Fibroblast of mammary gland (primary cell): ENCODE data around the gene PDE7B.
A peak's percentile ranks its signal among the peaks of the same experiment; 100 is the strongest.

Experiments
- DNase-seq: peaks from one replicate; pipeline ENCODE4 v3.0.0-alpha.2; 2010; ENCODE audit warnings: low read depth
- H3K4me3 ChIP-seq: 2 replicates; pipeline ENCODE4 v1.5.1; 2011; ENCODE audit warnings: low read depth, mild to moderate bottlenecking, low read length, moderate library complexity; ENCODE audit not compliant: control insufficient read depth
- TF ChIP-seq, protein P1 (sequence below): conservative IDR thresholded peaks from 2 replicates; pipeline ENCODE4 v1.5.1; 2011; ENCODE audit warnings: low read depth, low read length, inconsistent platforms; ENCODE audit not compliant: control insufficient read depth, insufficient read depth

The PDE7B gene

GRCh38 chr6:136030131-136030530 lies 178.6 kb downstream of the PDE7B start:
- TF ChIP-seq, protein P1, sequence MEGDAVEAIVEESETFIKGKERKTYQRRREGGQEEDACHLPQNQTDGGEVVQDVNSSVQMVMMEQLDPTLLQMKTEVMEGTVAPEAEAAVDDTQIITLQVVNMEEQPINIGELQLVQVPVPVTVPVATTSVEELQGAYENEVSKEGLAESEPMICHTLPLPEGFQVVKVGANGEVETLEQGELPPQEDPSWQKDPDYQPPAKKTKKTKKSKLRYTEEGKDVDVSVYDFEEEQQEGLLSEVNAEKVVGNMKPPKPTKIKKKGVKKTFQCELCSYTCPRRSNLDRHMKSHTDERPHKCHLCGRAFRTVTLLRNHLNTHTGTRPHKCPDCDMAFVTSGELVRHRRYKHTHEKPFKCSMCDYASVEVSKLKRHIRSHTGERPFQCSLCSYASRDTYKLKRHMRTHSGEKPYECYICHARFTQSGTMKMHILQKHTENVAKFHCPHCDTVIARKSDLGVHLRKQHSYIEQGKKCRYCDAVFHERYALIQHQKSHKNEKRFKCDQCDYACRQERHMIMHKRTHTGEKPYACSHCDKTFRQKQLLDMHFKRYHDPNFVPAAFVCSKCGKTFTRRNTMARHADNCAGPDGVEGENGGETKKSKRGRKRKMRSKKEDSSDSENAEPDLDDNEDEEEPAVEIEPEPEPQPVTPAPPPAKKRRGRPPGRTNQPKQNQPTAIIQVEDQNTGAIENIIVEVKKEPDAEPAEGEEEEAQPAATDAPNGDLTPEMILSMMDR = no peak
- H3K4me3 ChIP-seq = no peak overlapping the region
- peak; percentile 57 for DNase-seq

DNA sequence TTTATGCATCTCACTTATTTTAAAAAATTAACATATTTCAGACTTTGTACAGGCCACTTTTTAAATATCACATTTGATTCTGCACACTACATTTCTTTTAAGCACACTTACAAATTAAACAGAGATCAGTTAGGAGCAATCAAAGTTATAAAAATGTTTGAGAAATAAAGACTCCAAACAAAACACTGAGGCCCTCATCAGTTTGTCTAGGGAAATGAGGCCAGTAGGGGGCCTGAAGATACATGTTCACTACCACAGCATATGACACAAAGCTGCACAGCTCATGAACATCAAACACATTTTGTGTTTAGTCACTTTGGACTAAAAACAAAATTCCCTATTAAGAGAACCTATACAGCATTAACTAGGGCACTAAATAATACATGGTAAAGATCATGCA lies 180.5 kb downstream of the PDE7B start:
- TF ChIP-seq, protein P1 = peak; percentile 80
- H3K4me3 ChIP-seq = no peak overlapping the region
- DNase-seq = peak; percentile 83

DNA sequence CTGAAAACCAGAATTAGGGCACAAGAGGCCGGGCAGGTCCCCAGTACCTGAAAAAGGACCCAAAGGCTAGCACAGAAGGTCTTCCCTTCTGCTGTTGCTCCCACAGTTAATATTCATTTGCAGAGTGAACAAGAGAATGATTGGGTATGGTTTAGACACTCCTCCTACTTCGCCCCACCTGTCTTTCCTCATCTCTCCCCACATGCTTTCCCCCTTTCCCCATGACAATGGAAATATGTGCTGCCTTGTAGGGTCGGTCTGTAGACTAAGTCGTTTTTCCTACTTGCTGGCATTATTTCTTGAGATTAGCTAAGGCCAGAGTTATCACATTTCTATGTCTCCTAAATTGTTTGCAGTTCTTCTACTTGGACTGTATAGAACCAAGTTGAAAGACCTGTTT lies 181.9 kb downstream of the PDE7B start:
- H3K4me3 ChIP-seq = no peak overlapping the region
- DNase-seq = no peak
- TF ChIP-seq, protein P1 = no peak

DNA sequence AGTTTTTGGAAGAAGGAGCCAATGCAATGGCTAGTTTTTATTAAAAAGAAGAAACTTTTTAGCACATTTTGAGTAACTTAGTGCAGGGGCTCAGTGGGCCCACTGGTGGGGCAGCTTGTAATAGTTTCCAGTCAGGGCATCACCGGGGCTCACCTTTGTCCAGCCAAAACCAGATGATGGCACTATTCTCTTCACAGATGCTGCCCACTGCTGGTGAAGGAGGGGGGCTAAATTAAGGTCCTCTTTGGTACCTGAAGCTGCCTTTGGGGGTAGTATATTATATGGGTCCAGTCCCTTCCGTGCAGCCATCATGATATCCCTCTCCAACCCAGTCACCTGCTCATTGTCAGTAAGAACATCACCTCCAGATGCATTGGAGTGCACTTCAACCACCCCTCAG lies 182.9 kb downstream of the PDE7B start:
- TF ChIP-seq, protein P1 = no peak

GRCh38 chr6:136035378-136036070 lies 184.0 kb downstream of the PDE7B start:
- TF ChIP-seq, protein P1 = no peak
- DNase-seq = peak; percentile 72
- no peak overlapping the region for H3K4me3 ChIP-seq

More for the DNA sequence above, 182.9 kb downstream of the PDE7B start:
- H3K4me3 ChIP-seq = no peak overlapping the region
- DNase-seq = no peak

DNA sequence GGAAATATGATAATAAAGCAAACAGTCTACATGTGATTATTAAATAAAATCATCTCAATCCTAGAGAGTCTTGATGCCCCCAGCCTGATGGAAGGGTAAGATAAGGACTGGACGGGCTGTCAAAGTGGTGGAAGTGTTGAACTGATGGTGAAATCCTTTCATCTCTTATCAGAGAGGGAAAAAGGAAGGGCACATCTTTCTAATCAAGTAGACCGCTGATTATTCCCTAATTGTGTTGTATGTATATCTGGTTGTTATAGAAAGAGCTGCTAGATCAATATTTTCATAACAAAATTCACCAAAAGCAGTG lies 184.5 kb downstream of the PDE7B start:
- no peak overlapping the region for H3K4me3 ChIP-seq
- TF ChIP-seq, protein P1 = no peak
- DNase-seq = no peak

GRCh38 chr6:136036601-136037000 lies 185.1 kb downstream of the PDE7B start:
- peak; percentile 30 for DNase-seq
- TF ChIP-seq, protein P1 = no peak
- no peak overlapping the region for H3K4me3 ChIP-seq
